ENCODE results near the gene IRF2BPL.

The IRF2BPL gene

DNA sequence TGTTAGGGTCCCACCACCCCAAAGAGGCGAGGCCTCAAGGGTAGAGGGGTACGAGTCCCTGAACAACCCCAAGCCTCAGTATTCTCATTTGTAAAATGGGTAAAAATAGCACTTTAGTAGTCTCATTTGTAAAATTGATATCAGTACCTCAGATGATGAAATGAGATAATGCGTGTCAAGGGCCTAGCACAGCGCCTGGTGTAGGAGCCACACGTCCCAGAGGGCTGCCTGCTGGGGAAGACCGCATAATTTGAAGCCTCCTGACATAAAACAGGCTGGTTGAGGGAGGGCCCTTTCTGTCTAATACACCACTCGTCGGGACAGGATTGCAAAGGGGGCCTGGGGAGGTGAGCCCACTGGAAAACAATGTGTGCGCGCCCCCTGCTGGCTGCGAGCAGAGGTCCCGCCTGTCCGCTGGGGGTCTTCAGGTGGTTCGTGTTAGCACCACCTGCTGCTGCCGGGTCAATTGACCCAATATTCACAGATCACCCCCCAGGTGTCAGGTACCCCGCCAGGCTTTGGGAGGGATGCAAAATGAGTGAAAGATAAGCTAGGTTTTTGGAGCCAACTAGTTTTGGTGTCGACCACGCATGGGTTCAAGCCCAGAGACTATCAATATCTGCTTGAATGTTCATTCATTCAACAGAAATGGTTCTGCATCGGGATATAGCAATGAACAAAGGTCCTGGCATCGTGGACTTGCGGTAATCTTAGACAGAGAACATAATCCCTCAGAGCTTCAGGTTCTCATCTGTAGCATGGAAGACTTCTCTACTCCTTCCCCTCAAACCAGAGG, 24.7 kb upstream of the IRF2BPL start:
- peak; percentile 93 for DNase-seq

- no peak for DNase-seq
Observed at GRCh38 chr14:77052281-77053044, 24.0 kb upstream of the IRF2BPL start.

DNA sequence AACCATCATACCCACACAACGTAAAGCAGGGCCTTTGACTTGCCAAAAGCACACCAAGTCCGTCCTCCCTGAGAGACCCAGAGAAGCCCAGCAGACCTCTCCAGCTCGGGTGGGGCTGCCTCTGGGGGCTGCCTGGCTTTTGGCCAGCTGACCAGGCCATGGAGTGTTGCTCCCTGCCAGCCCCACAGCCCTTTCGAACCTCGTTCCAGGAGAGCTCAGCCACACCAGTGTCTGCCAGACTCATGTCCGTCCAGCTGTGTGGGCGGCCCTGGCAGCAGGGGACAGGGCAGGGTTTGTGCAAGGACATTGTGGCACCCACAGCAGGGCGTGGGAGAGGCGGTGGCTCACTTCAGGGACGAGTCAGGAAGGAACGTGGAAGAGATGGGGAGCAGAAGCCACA, 22.6 kb upstream of the IRF2BPL start:
- DNase-seq = no peak

DNA sequence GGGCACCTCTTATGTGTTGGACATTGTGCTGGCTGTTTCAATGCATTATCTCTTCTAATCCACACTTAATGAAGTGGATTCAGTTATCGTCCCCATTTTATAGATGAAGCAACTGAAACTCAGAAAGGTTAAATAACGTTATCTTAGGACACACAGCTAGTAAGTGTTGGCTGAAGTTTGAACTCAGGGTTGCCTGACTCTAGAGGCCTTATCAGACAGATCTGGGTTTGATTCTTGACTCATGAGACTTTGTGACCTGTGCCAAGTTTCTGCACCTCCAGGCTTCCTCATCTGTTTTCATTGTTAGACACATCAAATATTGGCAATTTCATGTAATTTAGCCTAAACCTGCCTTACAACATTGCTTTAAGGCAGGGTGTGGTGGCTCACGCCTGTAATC, 18.2 kb upstream of the IRF2BPL start:
- no peak for DNase-seq

DNA sequence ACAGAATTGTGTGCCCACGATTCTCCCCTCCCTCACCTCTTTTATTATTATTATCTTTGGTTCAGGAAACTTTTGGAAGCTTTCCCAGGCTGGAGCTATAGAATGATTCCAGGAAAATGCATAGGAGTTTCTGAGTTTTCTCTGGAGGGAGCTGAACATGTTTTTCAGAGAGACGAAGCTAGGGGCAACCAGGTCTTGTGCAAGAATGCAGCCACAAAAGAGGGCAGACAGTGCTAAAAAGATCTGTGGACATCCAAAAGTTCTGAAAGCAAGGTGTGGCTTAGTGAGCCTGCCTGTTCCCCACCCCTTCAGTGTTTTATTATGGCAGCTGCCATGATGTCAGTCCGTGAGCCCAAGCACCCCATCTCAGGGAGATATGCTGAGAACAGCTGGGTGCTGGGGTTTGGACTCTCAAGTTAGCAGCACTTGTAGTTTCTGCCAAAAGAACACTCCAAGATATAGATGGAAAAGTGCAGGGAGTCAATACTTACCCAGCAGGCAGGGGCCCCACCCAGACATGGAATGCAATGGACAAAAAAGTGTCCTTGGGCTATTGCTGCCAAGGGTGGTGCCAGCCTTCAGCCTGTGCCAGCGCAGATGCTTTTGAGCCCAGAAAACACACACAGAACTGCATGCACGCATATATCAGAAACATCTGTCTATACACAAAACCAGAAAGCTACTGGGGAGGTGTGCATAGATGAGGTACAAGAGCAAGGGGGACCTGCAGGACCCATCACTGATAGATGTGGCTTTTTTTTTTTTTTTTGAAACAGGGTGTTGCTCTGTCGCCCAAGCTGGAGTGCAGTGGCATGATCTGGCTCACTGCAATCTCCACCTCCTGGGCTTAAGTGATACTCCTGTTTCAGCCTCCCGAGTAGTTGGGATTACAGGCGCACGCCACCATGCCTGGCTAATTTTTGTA, 17.0 kb upstream of the IRF2BPL start:
- DNase-seq = no peak

DNA sequence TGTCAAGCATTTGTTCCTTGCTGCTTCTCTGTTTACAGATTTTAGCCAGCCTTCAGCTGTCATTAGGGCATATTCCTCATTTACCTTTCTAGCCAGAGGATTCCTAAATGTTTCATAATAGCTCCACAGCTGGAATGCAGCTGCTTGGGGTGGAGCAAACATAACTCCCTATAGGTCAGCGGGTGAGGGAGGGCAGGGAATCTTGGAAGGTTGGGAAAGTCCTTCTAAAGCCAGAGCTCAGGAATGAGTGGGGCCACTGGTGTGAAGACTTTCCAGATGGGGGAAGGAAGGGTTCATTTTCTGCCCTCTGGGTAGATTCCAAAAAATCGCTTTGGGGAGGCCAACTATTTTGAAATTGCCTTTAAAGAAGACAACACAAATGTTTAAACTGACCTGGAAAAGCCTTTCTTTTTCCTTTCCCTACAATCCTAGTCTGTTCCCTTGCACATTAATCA, 16.3 kb upstream of the IRF2BPL start:
- DNase-seq = no peak

DNA sequence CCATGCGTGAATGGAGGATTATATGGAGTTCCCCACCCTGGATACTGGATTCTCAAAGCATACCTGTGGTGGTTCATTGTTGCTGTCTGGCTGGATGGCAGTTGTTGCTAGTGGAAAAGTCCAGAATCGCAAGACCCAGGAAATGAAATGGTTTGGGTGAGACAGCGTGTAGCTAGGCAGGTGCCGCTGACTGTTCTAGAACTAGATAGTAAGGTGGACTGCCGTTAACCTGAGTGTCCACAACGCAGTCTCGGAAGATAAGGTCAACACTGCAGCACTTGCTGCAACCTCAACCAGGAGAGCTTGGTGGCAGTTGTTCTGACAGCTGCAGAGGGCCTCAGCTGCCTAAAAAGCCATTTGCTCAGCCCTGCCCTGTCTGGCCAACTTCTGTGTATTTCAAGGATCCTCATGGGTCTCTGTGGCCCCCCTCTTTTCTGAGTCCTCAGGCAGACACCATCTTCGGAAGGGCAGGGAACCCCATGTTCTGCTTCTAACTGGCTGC, 15.5 kb upstream of the IRF2BPL start:
- no peak for DNase-seq

DNA sequence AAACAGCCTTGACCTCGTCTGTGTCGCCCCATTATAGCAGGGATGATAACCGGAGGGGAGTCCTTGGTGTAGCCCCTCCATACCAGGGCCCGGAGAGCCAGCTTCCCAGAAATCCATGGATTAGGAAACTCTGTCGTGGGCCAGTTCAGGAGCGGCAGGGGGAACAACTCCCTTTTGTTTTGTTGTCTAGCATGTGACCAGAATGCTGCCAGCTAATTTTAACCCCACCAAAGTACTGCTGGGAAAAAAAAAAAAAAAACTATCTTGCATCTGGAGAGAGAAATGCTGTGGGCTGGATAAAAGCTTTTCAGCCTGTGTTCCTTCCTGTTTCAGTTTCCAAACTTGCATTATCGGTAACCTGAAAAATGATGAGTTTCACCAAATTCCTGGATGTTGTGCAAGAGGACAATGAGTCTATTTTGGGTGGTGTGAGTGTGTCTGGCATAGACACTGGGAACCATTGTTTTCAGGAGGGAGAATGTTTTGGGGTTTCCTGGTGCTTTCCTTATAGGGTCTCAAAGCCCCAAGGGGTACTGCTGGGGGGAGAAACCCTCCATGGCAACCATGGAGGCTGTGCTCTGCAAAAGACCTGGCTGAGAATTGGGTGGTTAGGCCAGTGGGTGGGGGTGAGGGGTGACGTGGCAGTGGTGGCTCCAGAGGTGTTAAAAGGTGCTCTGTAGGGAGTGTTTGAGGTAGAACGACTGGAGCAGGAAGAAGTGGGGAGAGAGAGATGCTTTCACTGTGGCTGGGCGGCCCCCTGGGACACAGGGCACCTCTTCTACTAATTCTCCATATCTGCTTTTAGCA, 14.9 kb upstream of the IRF2BPL start:
- DNase-seq = no peak

DNA sequence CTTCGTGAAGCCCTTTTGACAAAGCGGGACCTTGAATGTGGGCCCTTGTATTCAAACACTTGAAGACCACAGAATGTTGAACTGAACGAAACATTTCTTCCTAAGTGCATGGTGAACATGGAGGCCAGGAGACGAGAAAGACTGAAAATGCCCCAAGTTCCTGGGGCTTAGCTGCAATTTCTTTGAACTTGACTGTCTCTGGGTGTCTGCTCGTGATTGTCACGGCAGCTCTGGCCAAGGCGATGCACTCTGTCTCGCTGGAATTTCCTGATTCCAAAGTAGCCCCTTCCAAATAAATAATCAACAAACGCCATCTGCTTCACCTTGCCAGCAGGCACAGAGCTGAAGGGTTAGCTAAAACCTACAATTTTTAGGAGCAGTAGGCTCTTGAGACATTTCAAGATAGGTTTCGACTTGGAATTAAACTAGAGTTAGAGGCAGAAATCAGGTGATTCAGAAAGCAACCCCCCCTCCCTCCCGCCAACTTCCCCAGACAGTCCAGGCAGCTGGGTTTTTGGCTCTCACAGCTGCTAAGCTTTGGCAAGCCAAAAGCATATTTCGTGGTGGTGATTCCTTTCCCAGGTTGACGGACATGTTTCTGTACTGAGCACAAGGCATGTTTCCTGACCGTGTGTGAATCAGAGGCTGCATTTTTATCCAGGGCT, 13.5 kb upstream of the IRF2BPL start:
- no peak for DNase-seq

GRCh38 chr14:77040741-77041653, 12.5 kb upstream of the IRF2BPL start:
- DNase-seq = peak; percentile 59

- peak; percentile 100 for DNase-seq
Observed at GRCh38 chr14:77040059-77040740, 11.7 kb upstream of the IRF2BPL start.

- DNase-seq = no peak
Observed at GRCh38 chr14:77039285-77040058, 11.0 kb upstream of the IRF2BPL start.

GRCh38 chr14:77037938-77038568, 9.5 kb upstream of the IRF2BPL start:
- DNase-seq = no peak

DNA sequence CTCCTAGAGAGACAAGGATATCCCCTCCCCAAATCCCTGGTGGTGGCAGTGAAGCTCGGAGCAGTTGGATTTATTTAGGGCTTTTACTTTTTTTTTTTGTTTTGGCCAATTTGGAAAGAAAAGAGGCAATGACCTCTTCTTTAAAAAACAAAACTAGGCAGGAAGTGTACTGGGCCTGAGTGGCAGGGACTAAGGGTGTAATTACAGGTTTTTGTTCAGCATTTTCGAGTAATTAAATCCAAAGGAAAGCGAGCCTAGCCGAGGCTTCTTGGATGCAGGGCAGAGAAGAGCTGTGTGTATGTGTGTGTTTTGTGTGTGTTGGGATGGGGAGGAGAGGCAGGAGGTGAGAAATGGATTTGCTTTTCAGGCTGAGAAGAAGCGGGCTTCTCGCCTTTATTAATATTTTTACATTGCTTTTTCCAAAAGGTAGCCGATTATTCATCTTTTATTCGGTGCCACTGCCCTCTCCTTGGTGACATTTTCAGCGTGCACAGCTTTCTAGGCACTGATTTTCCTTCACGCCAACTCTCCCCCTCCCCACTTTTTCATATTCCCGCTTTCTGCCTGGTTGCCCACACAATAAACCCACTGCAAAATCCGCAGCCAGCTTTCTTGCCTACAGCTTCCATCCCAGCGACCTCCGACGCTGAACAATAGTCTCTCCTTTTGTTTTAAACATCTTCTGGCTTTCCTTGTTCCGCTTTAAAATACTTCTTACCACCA, 8.9 kb upstream of the IRF2BPL start:
- no peak for DNase-seq

GRCh38 chr14:77036484-77037214, 8.1 kb upstream of the IRF2BPL start:
- no peak for DNase-seq

DNA sequence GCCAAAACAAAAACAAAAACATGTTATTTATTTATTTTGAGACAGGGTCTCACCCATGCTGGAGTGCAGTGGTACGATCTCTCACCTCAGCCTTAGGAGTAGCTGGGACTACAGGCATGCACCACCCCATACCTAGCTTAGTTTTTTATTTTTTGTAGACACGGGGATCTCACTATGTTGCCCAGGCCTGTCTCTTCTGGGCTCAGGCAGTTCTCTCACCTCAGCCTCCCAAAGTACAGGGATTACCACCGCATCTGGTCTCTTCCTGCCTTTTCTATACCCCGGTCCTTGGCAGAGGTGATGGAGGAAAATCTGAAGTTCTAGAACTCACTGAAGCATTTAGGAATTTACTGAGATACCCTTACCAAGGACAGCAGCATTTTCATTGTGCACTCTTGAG, 6.8 kb upstream of the IRF2BPL start:
- no peak for DNase-seq
